Measurements from ENCODE around the gene ZBTB37.

- no peak for TF ChIP-seq CTCF (IDR thresholded peaks at IDR 0.05)
- TF ChIP-seq POLR2A (IDR thresholded peaks at IDR 0.05), result no peak
These were observed 78.3 kb downstream of the ZBTB37 start for GRCh38 chr1:173946380-173946921.
